NCI-H510A (cell line): Measurements from ENCODE around the gene POLG.
"Not testable (repeated sequence)": the region's sequence is repeated elsewhere in the genome, so short reads cannot be mapped to it uniquely, and the experiment has no call there.

Experiments used
- DNase-seq: peaks from one replicate; lab custom pipeline; 2025; lab: John Stamatoyannopoulos, UW

Gene POLG

DNA sequence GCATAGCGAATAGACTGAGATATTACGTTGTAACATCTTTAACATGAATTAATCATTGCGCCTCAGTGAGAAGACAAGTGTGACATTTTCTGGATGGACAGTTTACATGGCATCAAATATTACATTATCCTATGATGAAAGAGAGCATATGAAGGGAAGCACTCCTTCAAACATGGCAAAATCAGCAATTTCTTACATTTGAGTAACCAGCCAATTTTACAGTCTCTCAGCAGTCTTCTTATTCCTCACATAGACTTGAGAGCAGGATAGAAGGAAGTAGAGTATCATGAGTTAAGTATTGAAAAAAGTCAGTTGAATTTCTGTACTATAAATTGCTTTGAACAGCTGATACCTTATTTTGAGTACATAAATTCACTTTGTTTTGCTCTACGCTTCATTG lies 52.0 kb downstream of the POLG start:
- no peak for DNase-seq

DNA sequence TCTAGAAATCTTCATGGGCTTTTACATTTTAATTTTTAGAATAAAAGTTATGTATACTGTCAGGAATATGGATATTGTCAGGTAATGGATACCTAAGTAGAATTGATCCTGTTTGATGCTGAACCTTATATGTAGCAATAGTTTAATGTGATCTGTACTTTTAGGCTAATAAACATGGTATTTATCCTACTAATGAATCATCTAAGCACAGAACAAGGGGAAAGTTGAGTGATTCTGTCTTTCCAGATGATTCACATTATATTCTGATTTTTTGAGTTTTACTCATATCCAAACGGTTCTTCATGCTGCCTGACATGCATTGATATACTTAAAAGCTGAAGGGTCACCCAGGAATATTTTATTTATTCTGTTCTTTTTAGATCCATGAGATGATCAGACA lies 56.3 kb downstream of the POLG start:
- DNase-seq = no peak

- DNase-seq = not testable (repeated sequence)
Observed at GRCh38 chr15:89277281-89277680, 57.3 kb downstream of the POLG start.
